Fibroblast of lung (primary cell): ENCODE results near the gene CMBL.

Experiments
- EZH2 ChIP-seq: IDR thresholded peaks from 2 replicates; pipeline ENCODE4 v1.5.1; 2012; ENCODE audit warnings: low read length, control low read depth, mild to moderate bottlenecking; ENCODE audit errors: missing control alignments
- TF ChIP-seq, protein P1 (sequence below), 2 donors: IDR thresholded peaks in 1 of 2; conservative IDR thresholded peaks in 1 of 2; 1 replicate in 1 of 2; 2 replicates in 1 of 2; pipeline ENCODE4 v1.5.1; 2011 to 2012; ENCODE audit warnings: low read length in 2 of 2, control low read depth in 1 of 2, inconsistent platforms in 1 of 2, low read depth in 1 of 2, mild to moderate bottlenecking in 1 of 2

DNA sequence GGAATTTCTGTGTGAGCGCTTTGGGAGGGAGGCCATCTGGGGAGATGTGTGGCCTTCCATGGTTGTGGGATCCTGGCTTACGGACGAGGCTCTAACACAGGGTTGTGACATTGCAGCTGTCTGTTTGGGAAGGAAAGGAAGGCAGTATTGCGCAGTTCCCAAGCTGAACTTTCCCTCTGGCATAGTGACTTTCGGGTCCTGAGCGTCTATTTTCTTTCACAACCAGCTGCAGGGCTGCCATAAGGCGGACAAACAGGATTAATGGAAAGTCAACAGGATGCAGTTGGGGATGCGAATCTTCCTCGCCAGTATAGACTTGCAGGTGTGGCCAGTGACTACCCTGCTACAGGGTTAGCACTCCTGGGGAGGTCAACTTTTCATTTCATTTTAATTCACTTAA, 31.7 kb downstream of the CMBL start:
- TF ChIP-seq, protein P1, sequence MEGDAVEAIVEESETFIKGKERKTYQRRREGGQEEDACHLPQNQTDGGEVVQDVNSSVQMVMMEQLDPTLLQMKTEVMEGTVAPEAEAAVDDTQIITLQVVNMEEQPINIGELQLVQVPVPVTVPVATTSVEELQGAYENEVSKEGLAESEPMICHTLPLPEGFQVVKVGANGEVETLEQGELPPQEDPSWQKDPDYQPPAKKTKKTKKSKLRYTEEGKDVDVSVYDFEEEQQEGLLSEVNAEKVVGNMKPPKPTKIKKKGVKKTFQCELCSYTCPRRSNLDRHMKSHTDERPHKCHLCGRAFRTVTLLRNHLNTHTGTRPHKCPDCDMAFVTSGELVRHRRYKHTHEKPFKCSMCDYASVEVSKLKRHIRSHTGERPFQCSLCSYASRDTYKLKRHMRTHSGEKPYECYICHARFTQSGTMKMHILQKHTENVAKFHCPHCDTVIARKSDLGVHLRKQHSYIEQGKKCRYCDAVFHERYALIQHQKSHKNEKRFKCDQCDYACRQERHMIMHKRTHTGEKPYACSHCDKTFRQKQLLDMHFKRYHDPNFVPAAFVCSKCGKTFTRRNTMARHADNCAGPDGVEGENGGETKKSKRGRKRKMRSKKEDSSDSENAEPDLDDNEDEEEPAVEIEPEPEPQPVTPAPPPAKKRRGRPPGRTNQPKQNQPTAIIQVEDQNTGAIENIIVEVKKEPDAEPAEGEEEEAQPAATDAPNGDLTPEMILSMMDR (conservative IDR thresholded peaks at IDR 0.05 in 1 of 2, IDR thresholded peaks at IDR 0.05 in 1 of 2; ENCODE audit: low read depth in 1 of 2, low read length in 2 of 2), result no peak
- no peak for TF ChIP-seq EZH2
